ENCODE results near the gene CCDC13. TPM values are rescaled to one million over a fixed set of nuclear protein-coding genes. Genes with fewer than 3 reads are reported as not detected.
"Not testable (repeated sequence)": the region's sequence is repeated elsewhere in the genome, so short reads cannot be mapped to it uniquely, and the experiment has no call there.

CCDC13 gene
- total RNA-seq, 2 experiments from 2014 or later: 0.38 TPM; not detected in 1

GRCh38 chr3:42814246-42814645 lies 41.2 kb upstream of the CCDC13 start:
- ATAC-seq (ENCODE audit: poor library complexity): no peak
- ChIA-PET CTCF (no interaction called here), POLR2A (no interaction called here)
- no peaks in the 10 kb centered on the region for H3K9me3 Mint-ChIP-seq
- Histone ChIP-seq H3K9me3 (ENCODE audit: control insufficient read depth in 1 of 2, insufficient read depth in 1 of 2, low read length in 2 of 2) (no peaks in the 10 kb centered on the region), H3K27me3 (ENCODE audit: control insufficient read depth in 1 of 2, insufficient read depth in 2 of 2, low read length in 2 of 2) (no peaks in the 10 kb centered on the region), H3K27ac (ENCODE audit: low read depth in 1 of 2, low read length in 2 of 2) (no peak overlapping the region), H3K4me3 (ENCODE audit: low read length) (no peak overlapping the region), H3K36me3 (ENCODE audit: insufficient read depth, low read length) (no peaks in the 10 kb centered on the region), H3K4me1 (ENCODE audit: insufficient read depth, low read length) (no peaks in the 10 kb centered on the region)
- no peaks in the 10 kb centered on the region for H3K4me1 Mint-ChIP-seq (ENCODE audit: low read depth)
- H3K27ac Mint-ChIP-seq: no peak overlapping the region
- no peaks in the 10 kb centered on the region for H3K36me3 Mint-ChIP-seq (ENCODE audit: low read depth)
- TF ChIP-seq, protein P1, sequence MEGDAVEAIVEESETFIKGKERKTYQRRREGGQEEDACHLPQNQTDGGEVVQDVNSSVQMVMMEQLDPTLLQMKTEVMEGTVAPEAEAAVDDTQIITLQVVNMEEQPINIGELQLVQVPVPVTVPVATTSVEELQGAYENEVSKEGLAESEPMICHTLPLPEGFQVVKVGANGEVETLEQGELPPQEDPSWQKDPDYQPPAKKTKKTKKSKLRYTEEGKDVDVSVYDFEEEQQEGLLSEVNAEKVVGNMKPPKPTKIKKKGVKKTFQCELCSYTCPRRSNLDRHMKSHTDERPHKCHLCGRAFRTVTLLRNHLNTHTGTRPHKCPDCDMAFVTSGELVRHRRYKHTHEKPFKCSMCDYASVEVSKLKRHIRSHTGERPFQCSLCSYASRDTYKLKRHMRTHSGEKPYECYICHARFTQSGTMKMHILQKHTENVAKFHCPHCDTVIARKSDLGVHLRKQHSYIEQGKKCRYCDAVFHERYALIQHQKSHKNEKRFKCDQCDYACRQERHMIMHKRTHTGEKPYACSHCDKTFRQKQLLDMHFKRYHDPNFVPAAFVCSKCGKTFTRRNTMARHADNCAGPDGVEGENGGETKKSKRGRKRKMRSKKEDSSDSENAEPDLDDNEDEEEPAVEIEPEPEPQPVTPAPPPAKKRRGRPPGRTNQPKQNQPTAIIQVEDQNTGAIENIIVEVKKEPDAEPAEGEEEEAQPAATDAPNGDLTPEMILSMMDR (IDR thresholded peaks at IDR 0.05): no peak
- no peaks in the 10 kb centered on the region for H3K27me3 Mint-ChIP-seq
- no peak for DNase-seq
- intact Hi-C loops (cut with DNase I, micrococcal nuclease): no loop called here
- no peak overlapping the region for H3K4me3 Mint-ChIP-seq

DNA sequence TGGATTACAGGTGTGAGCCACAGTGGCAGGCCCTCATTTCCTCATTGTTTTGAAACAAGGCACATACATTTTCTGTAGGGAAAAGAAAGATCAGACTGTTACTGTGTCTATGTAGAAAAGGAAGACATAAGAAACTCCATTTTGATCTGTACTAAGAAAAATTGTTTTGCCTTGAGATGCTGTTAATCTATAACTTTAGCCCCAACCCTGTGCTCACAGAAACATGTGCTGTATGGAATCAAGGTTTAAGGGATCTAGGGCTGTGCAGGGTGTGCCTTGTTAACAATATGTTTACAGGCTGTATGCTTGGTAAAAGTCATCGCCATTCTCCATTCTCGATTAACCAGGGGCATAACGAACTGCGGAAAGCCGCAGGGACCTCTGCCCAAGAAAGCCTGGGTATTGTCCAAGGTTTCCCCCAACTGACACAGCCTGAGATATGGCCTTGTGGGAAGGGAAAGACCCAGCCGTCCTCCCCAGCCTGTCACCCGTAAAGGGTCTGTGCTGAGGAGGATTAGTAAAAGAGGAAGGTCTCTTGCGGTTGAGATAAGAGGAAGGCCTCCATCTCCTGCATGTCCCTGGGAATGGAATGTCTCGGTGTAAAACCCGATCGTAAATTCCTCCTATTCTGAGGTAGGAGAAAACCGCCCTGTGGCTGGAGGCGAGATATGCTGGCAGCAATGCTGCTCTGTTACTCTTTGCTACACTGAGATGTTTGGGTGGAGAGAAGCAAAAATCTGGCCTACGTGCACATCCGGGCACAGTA lies 38.2 kb upstream of the CCDC13 start:
- CTCF ChIA-PET; H3K27ac Mint-ChIP-seq; H3K27me3 ChIP-seq (ENCODE audit: control insufficient read depth in 1 of 2, insufficient read depth in 2 of 2, low read length in 2 of 2); H3K27ac ChIP-seq (ENCODE audit: low read depth in 1 of 2, low read length in 2 of 2); H3K36me3 ChIP-seq (ENCODE audit: insufficient read depth, low read length); H3K4me3 ChIP-seq (ENCODE audit: low read length); DNase-seq; intact Hi-C loops (cut with DNase I, micrococcal nuclease); H3K4me1 ChIP-seq (ENCODE audit: insufficient read depth, low read length); H3K36me3 Mint-ChIP-seq (ENCODE audit: low read depth); POLR2A ChIA-PET; ATAC-seq (ENCODE audit: poor library complexity); H3K27me3 Mint-ChIP-seq; H3K4me1 Mint-ChIP-seq (ENCODE audit: low read depth); H3K9me3 Mint-ChIP-seq; H3K9me3 ChIP-seq (ENCODE audit: control insufficient read depth in 1 of 2, insufficient read depth in 1 of 2, low read length in 2 of 2); H3K4me3 Mint-ChIP-seq: not testable (repeated sequence)

DNA sequence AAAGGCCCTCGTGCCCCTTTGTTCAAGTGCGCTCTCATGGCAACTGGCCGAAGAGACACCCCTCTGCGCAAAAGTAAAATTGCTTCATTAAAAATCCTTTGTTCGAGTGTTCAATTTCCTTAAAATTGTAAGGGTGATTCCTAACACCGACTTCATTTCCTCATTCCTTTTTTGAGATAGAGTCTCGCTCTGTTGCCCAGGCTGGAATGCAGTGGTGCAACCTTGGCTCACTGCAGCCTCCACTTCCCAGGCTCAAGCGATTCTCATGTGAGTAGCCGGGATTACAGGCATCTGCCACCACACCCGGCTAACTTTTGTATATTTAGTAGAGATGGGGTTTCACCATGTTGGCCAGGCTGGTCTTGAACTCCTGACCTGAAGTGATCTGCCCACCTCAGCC lies 37.7 kb upstream of the CCDC13 start:
- H3K4me3 Mint-ChIP-seq; ATAC-seq (ENCODE audit: poor library complexity); H3K36me3 ChIP-seq (ENCODE audit: insufficient read depth, low read length); H3K4me1 Mint-ChIP-seq (ENCODE audit: low read depth); POLR2A ChIA-PET; H3K36me3 Mint-ChIP-seq (ENCODE audit: low read depth); H3K27ac Mint-ChIP-seq; H3K4me3 ChIP-seq (ENCODE audit: low read length); CTCF ChIA-PET; H3K27me3 ChIP-seq (ENCODE audit: control insufficient read depth in 1 of 2, insufficient read depth in 2 of 2, low read length in 2 of 2); H3K4me1 ChIP-seq (ENCODE audit: insufficient read depth, low read length); intact Hi-C loops (cut with DNase I, micrococcal nuclease); H3K9me3 ChIP-seq (ENCODE audit: control insufficient read depth in 1 of 2, insufficient read depth in 1 of 2, low read length in 2 of 2); H3K27ac ChIP-seq (ENCODE audit: low read depth in 1 of 2, low read length in 2 of 2); DNase-seq; H3K9me3 Mint-ChIP-seq: not testable (repeated sequence)
- peaks cover 10% of the 10 kb centered on the region for H3K27me3 Mint-ChIP-seq

DNA sequence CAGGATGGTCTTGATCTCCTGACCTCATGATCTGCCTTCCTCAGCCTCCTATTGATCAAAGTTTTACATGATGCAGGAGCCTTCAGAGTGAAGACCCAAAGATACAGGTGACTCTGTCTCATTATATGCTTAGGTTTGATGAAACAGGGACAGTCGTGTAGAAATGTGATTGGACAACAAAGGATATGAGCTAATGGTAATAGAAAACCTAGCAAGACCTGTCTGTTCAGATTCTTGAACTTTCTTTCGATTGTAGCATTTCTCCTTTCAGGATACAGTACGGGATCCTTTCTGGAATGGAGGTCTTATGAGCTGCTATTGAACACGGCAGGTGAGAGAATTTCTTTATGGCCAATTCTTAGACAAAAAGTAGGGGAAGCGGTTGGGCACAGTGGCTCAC lies 36.1 kb upstream of the CCDC13 start, which contains the start of gene ACKR2:
ACKR2 (plus strand) TSS at position 244 of the 400 bp plus-strand sequence. CDS start 55,058 bp downstream, outside the sequence.
- peaks cover 11% of the 10 kb centered on the region for H3K4me1 ChIP-seq (ENCODE audit: insufficient read depth, low read length)
- no peak within 1 kb of the TSS for H3K27ac ChIP-seq (ENCODE audit: low read depth in 1 of 2, low read length in 2 of 2)
- ChIA-PET POLR2A (no interaction called here), CTCF (no interaction called here)
- peaks cover 4% of the 10 kb centered on the region in 2 experiments for H3K27me3 ChIP-seq (ENCODE audit: control insufficient read depth in 1 of 2, insufficient read depth in 2 of 2, low read length in 2 of 2)
- Mint-ChIP-seq H3K27me3 (peaks cover 17% of the 10 kb centered on the region), H3K36me3 (ENCODE audit: low read depth) (peaks cover 3% of the 10 kb centered on the region), H3K9me3 (no peaks in the 10 kb centered on the region), H3K4me3 (no peak within 1 kb of the TSS), H3K27ac (no peak within 1 kb of the TSS), H3K4me1 (ENCODE audit: low read depth) (peaks cover 16% of the 10 kb centered on the region)
- H3K36me3 ChIP-seq (ENCODE audit: insufficient read depth, low read length): no peaks in the 10 kb centered on the region
- no peak for ATAC-seq (ENCODE audit: poor library complexity)
- TF ChIP-seq, protein P1 (IDR thresholded peaks at IDR 0.05): no peak
- no peak within 1 kb of the TSS for H3K4me3 ChIP-seq (ENCODE audit: low read length)
- intact Hi-C loops (cut with DNase I, micrococcal nuclease): loop anchor here in 1 of 2 experiments (10.0 kb wide), 1 partner anchor 296 kb away; the partner anchor contains the start of gene POMGNT2
- DNase-seq: no peak
- H3K9me3 ChIP-seq (ENCODE audit: control insufficient read depth in 1 of 2, insufficient read depth in 1 of 2, low read length in 2 of 2): no peaks in the 10 kb centered on the region

Data from CD4-positive, alpha-beta T cell (primary cell).